HG03575 (cell line): Measurements from ENCODE around the gene PIR.

ENCODE experiments used
- ATAC-seq: cut with Tn5 transposase; IDR thresholded peaks from one replicate; pipeline ENCODE4 v1.9.1; 2021; ENCODE audit not compliant: unreplicated experiment, insufficient number of reproducible peaks, low FRiP score; ENCODE audit errors: extremely low read depth

The PIR gene

DNA sequence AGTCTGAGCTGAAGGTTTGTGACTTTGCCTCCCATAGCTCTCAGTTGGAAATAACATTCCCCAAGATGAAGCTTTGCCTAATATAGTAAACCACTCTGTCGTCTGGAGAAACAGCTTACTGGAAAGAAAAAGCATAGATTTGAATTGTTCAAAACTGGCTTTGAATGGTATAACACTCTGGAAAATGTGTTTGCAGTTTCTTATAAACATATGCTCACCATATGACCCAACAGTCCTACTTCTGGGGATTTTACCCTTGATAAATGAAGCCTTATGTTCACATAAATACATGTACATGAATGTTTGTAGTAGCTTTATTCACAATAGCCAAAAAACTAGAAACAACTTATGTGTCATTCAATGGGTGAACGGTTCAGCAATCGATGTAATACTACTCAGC lies 119.2 kb downstream of the PIR start:
- no peak for ATAC-seq

DNA sequence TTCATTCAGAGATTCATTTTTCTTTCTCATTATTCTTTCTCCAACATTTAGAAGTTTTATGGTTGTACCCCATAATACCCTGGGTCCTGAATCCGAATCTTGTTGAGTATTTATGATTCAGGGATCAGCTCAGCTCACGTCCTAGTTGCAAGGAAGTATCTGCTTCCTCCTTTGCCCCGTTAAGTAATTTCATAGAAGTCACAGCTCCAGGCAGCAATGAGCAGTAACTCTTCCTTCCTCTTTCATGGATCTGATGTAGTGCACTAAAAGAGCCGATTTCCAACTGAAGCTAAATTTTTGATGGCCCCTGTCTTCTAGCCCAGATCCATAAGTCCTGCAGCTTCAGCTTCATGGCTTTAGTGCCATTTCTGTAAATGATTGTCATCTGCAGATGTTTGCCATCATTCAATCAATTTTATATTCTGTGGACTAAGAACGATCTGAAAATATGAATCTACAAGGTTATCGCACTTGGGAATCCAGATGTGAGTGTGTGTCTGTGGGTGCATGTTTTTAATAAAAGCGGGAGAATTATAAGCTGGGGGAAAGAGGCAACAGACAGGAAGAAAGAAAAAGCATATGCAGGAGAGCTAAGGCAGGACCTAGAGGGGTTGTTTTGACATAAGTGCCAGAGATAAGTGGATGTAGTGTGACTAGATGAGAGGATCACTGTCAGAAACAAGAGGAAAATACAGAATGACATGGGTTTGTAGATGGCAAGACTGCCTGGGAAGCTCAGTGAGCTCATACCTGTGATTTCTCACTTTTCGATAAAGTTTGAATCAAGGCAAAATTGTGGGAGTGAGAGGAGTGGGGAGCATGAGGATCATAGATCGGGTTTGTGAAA lies 126.4 kb downstream of the PIR start:
- no peak for ATAC-seq

DNA sequence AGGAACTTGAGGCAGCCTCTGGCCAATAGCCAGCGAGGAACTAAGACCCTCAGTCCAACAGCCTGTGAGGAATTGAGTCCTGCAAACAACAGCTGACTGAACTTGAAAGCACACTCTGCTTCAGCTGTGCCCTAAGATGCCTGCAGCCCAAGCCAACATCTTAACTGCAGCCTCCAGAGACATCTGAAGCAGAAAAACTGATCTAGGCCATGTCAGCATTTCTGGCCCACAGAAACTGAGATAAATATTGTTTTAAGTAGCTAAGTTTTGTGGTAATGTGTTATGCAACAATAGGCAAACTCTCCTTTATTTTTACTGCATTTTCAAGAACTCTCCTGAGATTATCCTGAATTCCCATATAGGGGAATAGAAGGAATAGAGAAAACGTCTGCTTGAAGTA lies 133.4 kb downstream of the PIR start:
- no peak for ATAC-seq

DNA sequence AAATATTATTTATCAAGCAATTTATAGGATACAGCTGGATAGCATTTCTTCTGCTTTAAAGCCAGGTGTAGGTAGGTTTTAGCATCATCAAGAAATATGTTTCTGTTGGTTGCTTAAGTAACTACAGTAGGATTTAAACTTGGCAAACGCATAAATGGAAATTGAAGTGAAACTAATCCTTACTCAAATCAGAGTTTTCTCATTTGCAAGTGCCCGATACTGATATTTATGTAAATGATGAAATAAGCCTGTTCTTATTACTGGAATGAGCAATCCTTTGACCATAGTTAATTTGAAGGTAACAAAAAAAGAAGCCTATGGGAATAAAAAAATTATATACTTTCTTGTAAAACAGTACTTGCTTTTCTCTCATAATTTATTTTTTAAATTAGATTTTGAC lies 134.6 kb downstream of the PIR start:
- ATAC-seq: no peak

DNA sequence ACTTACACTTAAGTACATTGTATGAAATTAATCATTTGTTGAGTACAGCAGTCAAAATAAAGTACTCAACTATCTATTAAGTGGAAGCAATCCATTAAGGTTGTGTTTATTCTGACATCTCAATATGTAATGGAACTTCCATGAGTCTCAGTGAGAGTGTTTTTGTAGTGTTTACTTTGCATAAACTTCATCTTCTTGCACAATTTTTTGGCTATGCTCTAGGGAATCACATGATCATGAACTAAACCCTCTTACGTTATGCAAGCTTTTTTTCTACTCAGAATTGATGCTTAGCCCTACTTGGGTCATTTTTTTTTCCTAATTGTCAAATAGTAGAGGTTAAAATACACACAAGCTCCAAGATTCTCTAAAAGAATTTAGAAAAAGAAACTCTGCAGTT lies 136.7 kb downstream of the PIR start:
- ATAC-seq: no peak

DNA sequence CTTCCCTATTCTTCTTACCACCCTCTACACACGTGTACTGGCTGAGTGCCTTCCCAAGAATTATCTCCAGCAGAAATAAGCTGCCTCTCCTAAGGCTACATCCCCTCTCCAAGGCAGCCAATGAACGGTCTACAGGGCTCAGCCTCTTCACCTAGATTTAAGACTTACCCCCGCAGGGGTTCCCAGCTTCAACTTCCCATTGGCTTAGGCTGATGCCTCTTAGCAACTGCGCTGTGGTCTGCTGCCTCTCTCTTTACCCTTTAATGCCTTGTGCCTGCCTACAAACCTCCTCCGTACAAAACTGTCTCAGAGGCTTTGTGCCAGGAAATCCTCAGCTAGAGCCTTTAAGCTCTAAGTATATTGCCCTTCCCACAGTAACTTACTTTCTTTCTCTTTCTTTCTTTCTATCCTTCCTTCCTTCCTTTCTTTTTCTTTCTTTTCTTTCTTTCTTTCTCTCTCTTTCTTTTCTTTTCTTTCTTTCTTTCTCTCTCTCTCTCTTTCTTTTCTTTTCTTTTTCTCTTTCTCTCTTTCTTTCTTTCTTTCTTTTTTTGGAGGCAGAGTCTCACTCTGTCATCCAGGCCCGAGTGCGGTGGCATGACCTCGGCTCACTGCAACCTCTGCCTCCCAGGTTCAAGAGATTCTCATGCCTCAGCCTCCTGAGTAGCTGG lies 142.7 kb downstream of the PIR start:
- ATAC-seq: no peak

DNA sequence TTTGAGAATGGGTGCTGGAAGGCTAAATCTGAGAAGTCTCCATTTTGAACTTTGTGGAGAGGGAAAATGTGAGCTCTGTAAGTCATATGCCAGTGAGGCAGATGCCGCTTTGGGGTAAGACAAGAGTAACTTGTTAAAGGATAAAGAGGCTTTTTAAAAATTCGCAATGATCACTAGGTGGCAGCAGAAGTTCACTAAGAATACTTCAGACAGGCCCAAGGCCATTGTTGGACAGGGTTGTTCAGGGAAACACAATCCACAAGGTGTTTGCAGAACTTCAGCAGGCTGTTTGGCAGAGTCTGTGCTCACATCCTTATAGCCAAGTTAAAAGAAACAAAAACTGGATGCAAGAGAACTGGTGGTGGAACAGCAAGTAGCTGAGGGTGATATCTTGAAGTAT lies 144.1 kb downstream of the PIR start:
- ATAC-seq: peak; percentile 71

DNA sequence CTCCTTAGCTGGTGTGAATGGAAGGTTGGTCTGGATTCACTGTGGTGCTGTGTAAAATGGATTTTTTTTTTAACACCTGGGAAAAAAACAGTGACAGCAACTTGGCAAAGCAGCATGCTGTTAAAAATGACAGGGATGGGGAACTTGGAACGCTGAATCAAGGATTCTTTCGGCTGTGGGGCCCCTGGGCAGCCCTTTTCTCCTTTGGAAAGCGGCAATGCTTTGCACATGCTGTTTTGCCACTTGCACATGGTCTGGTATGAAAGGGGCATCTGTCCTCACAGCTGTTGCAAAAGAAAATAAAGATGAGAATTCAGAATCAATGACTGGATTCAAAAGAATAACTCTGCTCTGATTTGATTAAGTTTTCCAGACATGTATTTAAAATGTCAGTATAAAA lies 147.2 kb downstream of the PIR start:
- no peak for ATAC-seq

DNA sequence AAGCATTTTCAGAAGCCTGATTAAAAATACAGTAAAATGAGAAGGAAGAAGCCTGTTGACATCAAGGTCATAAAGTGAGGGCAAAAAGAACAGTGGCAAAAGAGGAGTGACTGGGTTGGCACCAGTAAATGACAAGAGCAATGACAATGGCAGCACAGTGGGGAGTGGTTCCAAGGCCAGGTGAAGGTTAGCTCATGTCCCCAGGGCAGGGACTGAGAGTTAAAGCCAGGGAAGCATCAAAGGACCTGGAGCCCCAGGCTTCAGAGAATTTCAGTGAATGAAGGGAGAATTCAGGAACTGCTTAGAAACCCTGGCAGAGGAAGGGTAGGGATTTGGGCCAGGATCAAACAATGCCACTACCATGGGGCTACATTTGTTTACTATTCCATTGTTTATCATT lies 149.0 kb downstream of the PIR start:
- no peak for ATAC-seq

DNA sequence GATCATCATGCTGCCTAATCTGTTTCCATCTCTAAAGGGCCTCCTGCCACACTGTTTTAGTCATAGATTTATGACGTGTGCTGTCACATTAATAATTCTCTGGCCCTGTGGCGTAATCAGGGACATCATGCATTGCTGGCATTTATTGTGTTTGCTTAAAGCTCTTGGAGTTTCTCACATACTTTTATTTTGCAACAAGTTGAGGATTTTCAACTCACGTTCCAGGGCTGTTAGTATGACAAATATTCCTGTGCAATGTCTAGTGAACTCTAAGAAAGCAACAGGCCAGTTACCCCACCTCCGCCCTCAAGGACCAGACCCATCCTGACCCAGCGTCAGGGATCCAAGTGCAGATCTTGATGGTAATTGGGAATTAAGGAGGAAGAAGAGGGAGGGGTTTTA lies 150.1 kb downstream of the PIR start:
- ATAC-seq: no peak

DNA sequence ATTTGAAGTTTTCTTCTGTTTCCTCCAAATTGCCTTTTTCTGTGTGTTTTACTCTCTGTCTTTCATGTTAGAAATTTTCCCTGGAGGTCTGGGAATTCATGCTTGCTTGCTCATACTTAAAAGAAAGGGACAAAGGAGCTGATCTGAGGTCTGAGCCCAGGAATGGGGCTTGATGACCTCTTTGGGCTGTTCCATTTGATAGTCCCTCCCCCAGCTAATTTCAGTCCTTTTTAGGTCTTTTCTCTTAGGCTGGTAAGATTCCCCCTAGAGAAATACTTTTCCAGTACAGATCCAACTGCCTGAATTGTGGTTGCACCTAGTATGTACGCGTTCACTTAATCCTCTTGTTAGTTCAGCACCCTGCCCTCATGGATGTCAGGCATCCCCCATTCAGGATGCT lies 152.3 kb downstream of the PIR start:
- no peak for ATAC-seq

DNA sequence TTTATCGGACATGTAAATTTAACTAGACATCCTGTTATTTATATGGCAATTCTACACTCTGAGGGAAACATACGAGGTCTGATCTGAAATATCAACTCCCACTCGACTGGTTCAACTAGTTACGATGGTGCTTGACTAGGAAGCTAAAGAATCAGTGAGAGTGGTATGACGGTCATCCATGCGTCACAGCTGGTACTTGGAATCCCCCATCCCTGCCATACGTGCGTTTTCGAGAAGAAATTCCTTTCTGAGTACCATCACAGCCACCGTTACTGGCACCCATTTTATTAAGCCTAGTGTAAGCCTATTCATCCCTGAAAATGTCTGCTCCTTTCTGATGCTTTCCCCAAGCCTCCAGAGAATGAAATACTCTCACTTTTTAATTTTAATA lies 157.1 kb downstream of the PIR start:
- ATAC-seq: no peak

DNA sequence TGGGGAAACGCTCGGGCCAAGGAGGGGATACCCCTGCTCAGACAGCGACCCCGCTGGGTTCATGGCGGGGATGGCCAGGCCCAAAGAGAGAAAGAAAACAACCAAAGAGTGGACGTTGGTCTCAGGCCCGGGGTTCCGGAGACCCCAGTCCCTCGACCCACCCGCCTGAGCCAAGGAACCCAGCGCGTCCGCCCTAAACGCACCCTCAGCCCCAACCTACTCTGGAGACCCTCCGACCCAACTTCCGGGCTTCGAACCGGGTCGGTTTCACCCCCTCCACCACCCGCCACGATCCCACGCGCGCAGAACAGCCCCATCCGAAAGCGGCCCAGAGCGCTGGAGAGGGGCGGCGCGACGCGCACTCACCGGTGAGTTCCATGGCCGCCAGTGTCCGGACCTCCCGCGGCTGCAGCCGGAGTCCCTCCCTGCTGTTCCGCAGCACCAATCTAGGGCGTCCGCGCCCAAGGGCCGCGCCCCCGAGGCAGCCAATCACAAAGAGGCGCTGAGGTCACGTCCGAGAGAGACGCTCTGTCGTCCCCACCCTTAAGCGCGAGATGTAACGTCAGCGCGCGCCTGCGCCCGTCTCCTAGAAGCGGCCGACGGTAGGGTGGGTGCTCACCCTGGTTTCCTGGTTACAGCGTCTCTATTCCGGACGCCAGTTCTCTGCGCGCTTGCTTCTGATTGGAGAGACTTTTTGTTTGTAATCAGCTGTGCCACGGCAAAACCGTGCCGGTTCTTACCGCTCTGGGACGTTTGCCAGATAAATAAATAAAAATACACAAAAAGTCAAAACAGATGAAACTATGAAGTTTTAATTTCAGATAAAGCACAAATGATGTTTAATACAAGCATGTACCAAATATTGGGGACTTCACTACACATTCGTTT lies 157.8 kb downstream of the PIR start, which contains the start of gene PIGA:
PIGA (minus strand) TSS at position 389 of the 888 bp plus-strand sequence. CDS start 3,593 bp downstream, outside the sequence.
- peak; percentile 98 for ATAC-seq
